B cell (primary cell): ENCODE results near the gene CFTR.

Experiments
- EZH2 ChIP-seq: IDR thresholded peaks from 2 replicates; pipeline ENCODE4 v1.6.1; 2012; ENCODE audit warnings: borderline replicate concordance, low read depth, mild to moderate bottlenecking, moderate library complexity, low read length; ENCODE audit not compliant: insufficient read depth, poor library complexity, severe bottlenecking
- TF ChIP-seq, protein P1 (sequence below): fragments of 200-600 bp; IDR thresholded peaks from one replicate; pipeline ENCODE4 v1.8.0; 2022; ENCODE audit warnings: antibody characterized with exemption, mild to moderate bottlenecking

DNA sequence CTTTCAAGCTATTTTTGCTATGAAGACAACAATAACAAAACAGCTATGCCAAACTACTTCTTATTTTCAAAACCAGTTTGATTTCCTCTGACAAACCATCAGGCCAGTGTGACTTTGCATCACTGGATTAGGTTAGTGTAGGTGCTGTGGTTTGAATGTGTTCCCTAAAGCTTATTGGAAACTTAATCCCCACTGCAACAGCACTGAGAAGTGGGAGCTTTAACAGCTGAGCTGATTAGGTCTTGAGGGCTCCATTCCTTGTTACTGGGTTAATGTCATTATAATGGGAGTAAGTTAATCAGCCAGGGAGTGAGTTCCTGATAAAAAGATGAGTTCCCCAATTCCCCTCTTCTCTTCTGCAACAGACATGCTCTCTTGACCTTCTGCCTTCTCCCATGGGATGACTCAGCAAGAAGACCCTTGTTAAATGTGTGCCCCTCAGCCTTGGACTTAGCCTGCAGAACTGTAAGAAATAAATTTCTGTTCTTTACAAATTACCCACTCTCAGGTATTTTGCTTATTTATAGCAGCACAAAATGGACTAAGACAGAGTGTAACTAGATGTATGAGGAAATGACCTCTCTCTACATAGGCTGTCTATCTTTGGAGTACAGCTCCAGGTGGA, 206.6 kb downstream of the CFTR start:
- TF ChIP-seq, protein P1, sequence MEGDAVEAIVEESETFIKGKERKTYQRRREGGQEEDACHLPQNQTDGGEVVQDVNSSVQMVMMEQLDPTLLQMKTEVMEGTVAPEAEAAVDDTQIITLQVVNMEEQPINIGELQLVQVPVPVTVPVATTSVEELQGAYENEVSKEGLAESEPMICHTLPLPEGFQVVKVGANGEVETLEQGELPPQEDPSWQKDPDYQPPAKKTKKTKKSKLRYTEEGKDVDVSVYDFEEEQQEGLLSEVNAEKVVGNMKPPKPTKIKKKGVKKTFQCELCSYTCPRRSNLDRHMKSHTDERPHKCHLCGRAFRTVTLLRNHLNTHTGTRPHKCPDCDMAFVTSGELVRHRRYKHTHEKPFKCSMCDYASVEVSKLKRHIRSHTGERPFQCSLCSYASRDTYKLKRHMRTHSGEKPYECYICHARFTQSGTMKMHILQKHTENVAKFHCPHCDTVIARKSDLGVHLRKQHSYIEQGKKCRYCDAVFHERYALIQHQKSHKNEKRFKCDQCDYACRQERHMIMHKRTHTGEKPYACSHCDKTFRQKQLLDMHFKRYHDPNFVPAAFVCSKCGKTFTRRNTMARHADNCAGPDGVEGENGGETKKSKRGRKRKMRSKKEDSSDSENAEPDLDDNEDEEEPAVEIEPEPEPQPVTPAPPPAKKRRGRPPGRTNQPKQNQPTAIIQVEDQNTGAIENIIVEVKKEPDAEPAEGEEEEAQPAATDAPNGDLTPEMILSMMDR: no peak
- TF ChIP-seq EZH2: no peak
